CD14-positive monocyte (primary cell): ENCODE data around the gene ONECUT3. TPM values are rescaled to one million over a fixed set of nuclear protein-coding genes. Genes with fewer than 3 reads are reported as not detected.
A peak's percentile ranks its signal among the peaks of the same experiment; 100 is the strongest.

Experiments
- DNase-seq, 3 donors: peaks; one replicate each; pipeline ENCODE4 v3.0.0-alpha.2; 2011 to 2022
- H2AFZ ChIP-seq: 2 replicates; pipeline ENCODE4 v1.6.0; 2012; ENCODE audit warnings: mild to moderate bottlenecking, low read depth, low read length, inconsistent platforms; ENCODE audit not compliant: insufficient read depth, poor library complexity, severe bottlenecking
- H3K27ac ChIP-seq, 2 donors: 1 replicate in 1 of 2; 2 replicates in 1 of 2; pipeline ENCODE4 v1.5.1; 2012 to 2013; ENCODE audit warnings: low read length in 2 of 2, control low read depth in 1 of 2, inconsistent platforms in 1 of 2, low read depth in 1 of 2, mild to moderate bottlenecking in 1 of 2
- H3K27me3 ChIP-seq, 2 donors: one replicate each; pipeline versions ENCODE4 v1.6.0 to v1.6.1; 2011 to 2013; ENCODE audit warnings: low read length in 2 of 2; ENCODE audit not compliant: control insufficient read depth in 2 of 2, insufficient read depth in 2 of 2
- H3K36me3 ChIP-seq, 2 donors: replicated peaks in 1 of 2; 1 replicate in 1 of 2; 2 replicates in 1 of 2; pipeline versions ENCODE4 v1.5.1 to v1.6.1; 2012 to 2013; ENCODE audit warnings: low read length in 2 of 2, control low read depth in 1 of 2, inconsistent platforms in 1 of 2, mild to moderate bottlenecking in 1 of 2; ENCODE audit not compliant: insufficient read depth in 2 of 2, control insufficient read depth in 1 of 2
- H3K4me1 ChIP-seq, 2 donors: 1 replicate in 1 of 2; 2 replicates in 1 of 2; pipeline versions ENCODE4 v1.5.1 to v1.6.1; 2012 to 2013; ENCODE audit warnings: low read length in 2 of 2, control low read depth in 1 of 2, inconsistent platforms in 1 of 2, mild to moderate bottlenecking in 1 of 2, moderate library complexity in 1 of 2; ENCODE audit not compliant: insufficient read depth in 2 of 2, control insufficient read depth in 1 of 2
- H3K4me2 ChIP-seq: replicated peaks from 2 replicates; pipeline ENCODE3; 2012; ENCODE audit warnings: low read length, moderate library complexity, mild to moderate bottlenecking; ENCODE audit not compliant: poor library complexity, severe bottlenecking; ENCODE audit errors: extremely low read depth
- H3K4me3 ChIP-seq, 3 experiments: fragments of 200-600 bp in 1 of 3; sonication (generic) in 1 of 3; replicated peaks in 1 of 3; 1 replicate in 2 of 3; 2 replicates in 1 of 3; pipeline ENCODE4 v1.5.1; 2011 to 2013; ENCODE audit warnings: low read length in 3 of 3, mild to moderate bottlenecking in 3 of 3, control low read depth in 2 of 3, low read depth in 2 of 3, inconsistent platforms in 1 of 3, moderate library complexity in 1 of 3
- H3K79me2 ChIP-seq: 2 replicates; pipeline ENCODE4 v1.6.0; 2012; ENCODE audit warnings: mild to moderate bottlenecking, control low read depth, inconsistent platforms, low read length, moderate library complexity; ENCODE audit not compliant: insufficient read depth
- H3K9ac ChIP-seq: 2 replicates; pipeline ENCODE4 v1.6.0; 2017; ENCODE audit warnings: low read length, mild to moderate bottlenecking; ENCODE audit not compliant: insufficient read depth, poor library complexity, severe bottlenecking
- H3K9me3 ChIP-seq, 2 donors: replicated peaks in 1 of 2; 1 replicate in 1 of 2; 2 replicates in 1 of 2; pipeline versions ENCODE4 v1.5.1 to v1.6.1; 2012 to 2013; ENCODE audit warnings: low read length in 2 of 2, control low read depth in 1 of 2; ENCODE audit not compliant: control insufficient read depth in 1 of 2, insufficient read depth in 1 of 2
- H4K20me1 ChIP-seq: 2 replicates; pipeline ENCODE4 v1.6.0; 2012; ENCODE audit warnings: mild to moderate bottlenecking, low read length, control low read depth, moderate library complexity; ENCODE audit not compliant: insufficient read depth
- H3K27ac Mint-ChIP-seq, 7 donors: one replicate each; pipeline ENCODE4 v1.8.0; 2020; ENCODE audit warnings: mild to moderate bottlenecking in 7 of 7, mixed read lengths in 7 of 7, moderate library complexity in 6 of 7, inconsistent platforms in 2 of 7
- H3K27me3 Mint-ChIP-seq, 3 donors: one replicate each; pipeline ENCODE4 v1.8.0; 2021 to 2022; ENCODE audit warnings: low read depth in 3 of 3, mild to moderate bottlenecking in 3 of 3, mixed read lengths in 3 of 3, moderate library complexity in 3 of 3, inconsistent platforms in 1 of 3
- H3K36me3 Mint-ChIP-seq, 2 donors: one replicate each; pipeline ENCODE4 v1.8.0; 2020; ENCODE audit warnings: mixed read lengths in 2 of 2, inconsistent platforms in 1 of 2, mild to moderate bottlenecking in 1 of 2
- H3K4me1 Mint-ChIP-seq: one replicate; pipeline ENCODE4 v1.8.0; 2020; ENCODE audit warnings: mild to moderate bottlenecking, mixed read lengths
- H3K4me3 Mint-ChIP-seq, 2 donors: one replicate each; pipeline ENCODE4 v1.8.0; 2020; ENCODE audit warnings: mild to moderate bottlenecking in 2 of 2, mixed read lengths in 2 of 2, moderate library complexity in 1 of 2
- H3K9me3 Mint-ChIP-seq, 7 donors: one replicate each; pipeline ENCODE4 v1.8.0; 2020 to 2022; ENCODE audit warnings: mixed read lengths in 7 of 7, mild to moderate bottlenecking in 6 of 7, moderate library complexity in 6 of 7, inconsistent platforms in 2 of 7
- CTCF ChIP-seq: fragments of 200-600 bp; IDR thresholded peaks from one replicate; pipeline ENCODE4 v1.8.0; 2022; ENCODE audit warnings: antibody characterized with exemption, mild to moderate bottlenecking
- WGBS: methylation state at CpG from one replicate; pipeline ENCODE4 v1.1.5; 2013; ENCODE audit warnings: missing lambda C conversion rate; ENCODE audit not compliant: insufficient coverage; 5-methylcytosine and 5-hydroxymethylcytosine counted together
- intact Hi-C, 2 donors: fragments of 100-400 bp; cut with micrococcal nuclease; formaldehyde crosslinking; loops; one replicate each; pipeline versions ENCODE4 v1.15.0 to v1.15.1; 2023
- polyA plus RNA-seq, 3 donors: library from polyadenylated mRNA; depleted of rRNA in 1 of 3; unstranded in 2 of 3; stranded (reverse) in 1 of 3; fragments of 300-500 nt in 2 of 3; fragments of >200 nt in 1 of 3; fragmentation: Illumina TruSeq in 2 of 3; gene quantifications; 1 replicate in 2 of 3; 2 replicates in 1 of 3; pipeline ENCODE4 v1.2.3, GENCODE V29; 2012 to 2021

Gene ONECUT3
- polyA plus RNA-seq, 3 donors: not detected

DNA sequence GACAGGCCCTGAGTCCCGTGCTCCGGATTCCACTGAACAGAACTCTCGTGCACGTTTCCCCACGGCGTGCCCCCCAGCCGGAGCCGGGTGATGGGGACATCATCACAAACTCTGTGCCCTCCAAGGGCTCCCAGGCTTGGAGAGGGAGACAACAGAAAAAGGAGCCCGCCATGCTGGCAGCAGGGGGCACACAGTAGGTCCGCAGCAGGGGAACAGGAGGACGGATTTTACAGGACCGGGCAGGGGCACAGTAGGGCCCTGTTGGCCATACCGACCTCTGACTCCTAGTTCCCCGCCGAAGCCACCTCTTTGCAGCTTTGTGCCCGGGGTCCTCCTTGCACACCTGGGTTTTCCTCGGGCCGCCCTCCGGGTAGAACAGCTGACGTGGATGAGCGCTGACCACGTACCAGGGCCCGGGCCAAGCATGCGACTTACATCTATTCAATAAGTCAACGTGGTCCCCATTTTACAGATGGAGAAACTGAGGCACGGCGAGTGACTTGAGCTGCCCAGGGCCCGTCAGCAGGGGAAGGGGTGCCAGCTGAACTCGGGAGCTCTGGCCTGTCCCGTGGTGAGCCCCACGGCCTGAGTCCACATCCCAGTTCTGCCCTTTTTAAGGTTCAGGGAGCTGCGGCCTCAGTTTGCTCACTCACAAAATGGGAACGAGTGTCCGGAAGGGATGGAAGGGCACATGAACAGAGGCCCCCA, 10.2 kb upstream of the ONECUT3 start:
- H3K4me1 Mint-ChIP-seq: peaks cover 5% of the 10 kb centered on the region
- Histone ChIP-seq H3K36me3 (no peaks in the 10 kb centered on the region), H3K79me2 (no peaks in the 10 kb centered on the region), H3K9me3 (peaks cover 12 to 22% of the 10 kb centered on the region in 2 donors), H2AFZ (no peak overlapping the region), H3K9ac (no peak overlapping the region), H4K20me1 (no peaks in the 10 kb centered on the region), H3K4me2 (no peak overlapping the region), H3K4me1 (peaks cover under 1 to 6% of the 10 kb centered on the region in 2 donors), H3K27me3 (peaks cover 21 to 43% of the 10 kb centered on the region in 2 donors), H3K4me3 (no peak overlapping the region), H3K27ac (no peak overlapping the region)
- intact Hi-C loops: no loop called here
- no peak overlapping the region for H3K4me3 Mint-ChIP-seq
- 85% methylated on average over 31 of the region's 34 CpGs for WGBS
- DNase-seq: no peak
- H3K36me3 Mint-ChIP-seq: peaks cover 0 to 5% of the 10 kb centered on the region in 2 donors
- peaks cover 0 to 28% (median 14%) of the 10 kb centered on the region in 7 donors for H3K9me3 Mint-ChIP-seq
- peaks cover 34 to 76% (median 71%) of the 10 kb centered on the region in 3 donors for H3K27me3 Mint-ChIP-seq
- H3K27ac Mint-ChIP-seq: no peak overlapping the region
- no peak for TF ChIP-seq CTCF

GRCh38 chr19:1744133-1744665, 9.1 kb upstream of the ONECUT3 start:
- H3K79me2 ChIP-seq: no peaks in the 10 kb centered on the region
- no peak for TF ChIP-seq CTCF
- 87% methylated on average over 6 of the region's 10 CpGs for WGBS
- H3K9me3 ChIP-seq: peaks cover 12 to 30% of the 10 kb centered on the region in 2 donors
- Mint-ChIP-seq H3K27ac (no peak overlapping the region), H3K9me3 (peaks cover 0 to 29% (median 14%) of the 10 kb centered on the region in 7 donors), H3K4me3 (peak overlapping the region in 1 of 2 donors; percentile 57), H3K27me3 (peaks cover 36 to 81% (median 74%) of the 10 kb centered on the region in 3 donors), H3K36me3 (peaks cover 0 to 5% of the 10 kb centered on the region in 2 donors), H3K4me1 (peaks cover 5% of the 10 kb centered on the region)
- H3K36me3 ChIP-seq: no peaks in the 10 kb centered on the region
- H3K4me2 ChIP-seq: no peak overlapping the region
- no peaks in the 10 kb centered on the region for H4K20me1 ChIP-seq
- DNase-seq: no peak
- no peak overlapping the region for H3K27ac ChIP-seq
- no peak overlapping the region for H2AFZ ChIP-seq
- H3K9ac ChIP-seq: no peak overlapping the region
- H3K27me3 ChIP-seq: peaks cover 32 to 53% of the 10 kb centered on the region in 2 donors
- intact Hi-C loops: no loop called here
- H3K4me3 ChIP-seq: no peak overlapping the region
- H3K4me1 ChIP-seq: peaks cover 3 to 10% of the 10 kb centered on the region in 2 donors
